ENCODE results near the gene CREB1. TPM values are rescaled to one million over a fixed set of nuclear protein-coding genes. Genes with fewer than 3 reads are reported as not detected.

CREB1 gene
- total and polyA plus RNA-seq, 12 donors = 4.6 to 62.2 (median 45.7) TPM

GRCh38 chr2:207612714-207613113, 83.0 kb downstream of the CREB1 start:
- no peak for DNase-seq
- intact Hi-C loops (cut with DNase I) = no loop called here

DNA sequence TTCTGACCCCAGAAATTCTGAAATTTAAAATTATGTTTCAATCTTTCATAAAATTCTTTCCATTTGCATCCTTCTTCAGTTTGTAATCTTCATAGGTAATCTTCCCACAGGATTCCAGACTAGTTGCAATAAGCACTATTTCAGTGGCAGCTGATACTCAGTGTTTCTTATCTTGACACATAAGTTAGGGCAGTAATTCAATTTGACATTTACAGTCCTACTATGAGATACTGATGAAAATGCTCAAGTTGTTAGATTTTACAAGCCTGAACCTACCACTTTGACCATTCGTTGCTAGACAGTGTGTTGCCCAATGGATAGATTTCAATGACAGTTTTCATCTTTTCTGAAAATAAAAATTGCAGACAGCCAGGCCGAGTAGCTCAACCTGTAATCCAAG, 85.1 kb downstream of the CREB1 start:
- TF ChIP-seq, protein P1, sequence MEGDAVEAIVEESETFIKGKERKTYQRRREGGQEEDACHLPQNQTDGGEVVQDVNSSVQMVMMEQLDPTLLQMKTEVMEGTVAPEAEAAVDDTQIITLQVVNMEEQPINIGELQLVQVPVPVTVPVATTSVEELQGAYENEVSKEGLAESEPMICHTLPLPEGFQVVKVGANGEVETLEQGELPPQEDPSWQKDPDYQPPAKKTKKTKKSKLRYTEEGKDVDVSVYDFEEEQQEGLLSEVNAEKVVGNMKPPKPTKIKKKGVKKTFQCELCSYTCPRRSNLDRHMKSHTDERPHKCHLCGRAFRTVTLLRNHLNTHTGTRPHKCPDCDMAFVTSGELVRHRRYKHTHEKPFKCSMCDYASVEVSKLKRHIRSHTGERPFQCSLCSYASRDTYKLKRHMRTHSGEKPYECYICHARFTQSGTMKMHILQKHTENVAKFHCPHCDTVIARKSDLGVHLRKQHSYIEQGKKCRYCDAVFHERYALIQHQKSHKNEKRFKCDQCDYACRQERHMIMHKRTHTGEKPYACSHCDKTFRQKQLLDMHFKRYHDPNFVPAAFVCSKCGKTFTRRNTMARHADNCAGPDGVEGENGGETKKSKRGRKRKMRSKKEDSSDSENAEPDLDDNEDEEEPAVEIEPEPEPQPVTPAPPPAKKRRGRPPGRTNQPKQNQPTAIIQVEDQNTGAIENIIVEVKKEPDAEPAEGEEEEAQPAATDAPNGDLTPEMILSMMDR (IDR thresholded peaks at IDR 0.05) = no peak
- intact Hi-C loops (cut with DNase I) = no loop called here
- H3K4me3 ChIP-seq = no peak overlapping the region
- H3K27me3 ChIP-seq = no peaks in the 10 kb centered on the region
- H3K36me3 ChIP-seq = peaks cover 0 to 63% (median 9%) of the 10 kb centered on the region in 9 donors
- WGBS, 2 donors = 88 to 93% methylated on average over 2 of the region's 2 CpGs
- H3K27ac ChIP-seq = no peak overlapping the region
- DNase-seq (no peak), ATAC-seq (no peak)
- peaks cover 0 to 14% (median 0%) of the 10 kb centered on the region in 9 donors for H3K4me1 ChIP-seq
- no peaks in the 10 kb centered on the region for H3K9me3 ChIP-seq

More at GRCh38 chr2:207612714-207613113, 83.0 kb downstream of the CREB1 start:
- Histone ChIP-seq H3K27me3 (no peaks in the 10 kb centered on the region), H3K27ac (no peak overlapping the region), H3K36me3 (peaks cover 0 to 42% (median 5%) of the 10 kb centered on the region in 9 donors), H3K4me3 (no peak overlapping the region), H3K4me1 (peaks cover 0 to 4% (median 0%) of the 10 kb centered on the region in 9 donors), H3K9me3 (no peaks in the 10 kb centered on the region)
- ATAC-seq = no peak
- 77 to 83% methylated on average over 4 of the region's 4 CpGs for WGBS, 2 donors
- TF ChIP-seq, protein P1 (IDR thresholded peaks at IDR 0.05) = no peak

DNA sequence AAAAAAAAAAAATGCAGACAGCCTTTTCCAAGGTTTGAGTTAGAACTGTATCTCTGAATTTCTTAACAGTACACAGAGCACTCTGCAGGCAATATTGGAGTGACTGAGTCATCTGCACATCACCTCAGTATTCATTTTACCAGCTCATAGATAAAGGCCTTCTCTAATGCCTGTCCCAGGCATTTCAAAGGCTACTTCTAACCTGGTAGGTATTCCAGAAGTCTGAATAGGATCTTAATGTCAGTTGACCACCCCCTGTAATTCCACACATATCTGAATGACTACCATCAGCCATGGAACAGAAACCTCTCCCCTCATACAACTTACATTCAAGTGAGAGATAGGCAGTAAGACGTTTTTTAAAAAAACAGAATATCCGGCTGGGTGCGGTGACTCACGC, 86.4 kb downstream of the CREB1 start:
- intact Hi-C loops (cut with DNase I) = no loop called here

DNA sequence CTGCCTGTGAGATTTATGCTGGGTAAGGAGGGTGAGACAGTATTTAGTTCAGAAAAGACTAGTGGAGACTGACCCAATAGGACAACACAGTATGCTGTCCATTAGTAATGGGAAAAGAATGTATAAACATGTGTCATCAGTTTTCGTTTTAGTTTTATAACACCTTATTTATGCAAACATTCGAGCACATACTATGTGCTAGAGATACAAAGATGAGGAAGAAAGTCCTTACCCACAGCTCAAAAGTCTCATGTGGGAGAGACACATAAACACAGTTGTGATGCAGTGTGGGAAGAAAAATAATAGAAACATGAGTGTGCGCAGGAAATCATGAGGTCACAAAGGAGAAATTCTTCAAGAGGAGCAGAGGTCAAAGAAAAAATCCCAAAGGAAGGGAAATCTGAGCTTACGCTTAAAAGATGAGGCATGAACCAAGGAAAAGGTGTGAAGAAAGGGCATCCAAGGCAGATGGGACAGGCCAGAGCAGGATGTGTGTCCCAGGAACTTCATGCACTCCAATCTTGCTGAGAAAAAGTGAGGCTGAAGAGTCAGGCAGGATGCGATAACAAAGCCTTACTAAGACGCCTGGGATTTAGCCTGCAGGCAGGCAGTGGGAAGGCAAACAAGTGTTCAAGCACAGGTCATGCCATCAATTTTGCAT, 87.4 kb downstream of the CREB1 start:
- H3K27me3 ChIP-seq = no peaks in the 10 kb centered on the region
- intact Hi-C loops (cut with DNase I) = no loop called here
- TF ChIP-seq, protein P1 (IDR thresholded peaks at IDR 0.05) = no peak
- peaks cover 0 to 86% (median 17%) of the 10 kb centered on the region in 9 donors for H3K36me3 ChIP-seq
- H3K4me3 ChIP-seq = no peak overlapping the region
- ATAC-seq = peak in 3 of 8 donors; percentile 28 to 38 (median 36)
- no peaks in the 10 kb centered on the region for H3K9me3 ChIP-seq
- WGBS, 2 donors = 74 to 78% methylated on average over 6 of the region's 6 CpGs
- H3K4me1 ChIP-seq = peaks cover 0 to 28% (median 0%) of the 10 kb centered on the region in 9 donors
- DNase-seq = no peak
- no peak overlapping the region for H3K27ac ChIP-seq

More for the DNA sequence above, 86.4 kb downstream of the CREB1 start:
- Histone ChIP-seq H3K9me3 (no peaks in the 10 kb centered on the region), H3K27ac (no peak overlapping the region), H3K36me3 (peaks cover 0 to 77% (median 15%) of the 10 kb centered on the region in 9 donors), H3K4me3 (no peak overlapping the region), H3K4me1 (peaks cover 0 to 23% (median 0%) of the 10 kb centered on the region in 9 donors), H3K27me3 (no peaks in the 10 kb centered on the region)
- TF ChIP-seq, protein P1 (IDR thresholded peaks at IDR 0.05) = no peak
- 84 to 87% methylated on average over 4 of the region's 4 CpGs for WGBS, 2 donors
- ATAC-seq (no peak), DNase-seq (no peak)
